PC-9 (cell line): ENCODE data around the gene TMEM255A. TPM values are rescaled to one million over a fixed set of nuclear protein-coding genes. Genes with fewer than 3 reads are reported as not detected.

Source experiments
- BruUV-seq: library from RNA; stranded (reverse); fragments of 400-500 nt; replicated peaks from 2 replicates; lab custom pipeline; 2021; lab: Mats Ljungman, UMichigan
- CTCF ChIA-PET: fragments of 300-600 bp; sonication (Branson Sonifier 250); formaldehyde crosslinking; loops from one replicate; lab custom pipeline; 2022; ENCODE audit warnings: antibody characterized with exemption; lab: Charles Lee
- POLR2A ChIA-PET: fragments of 300-600 bp; sonication (Branson Sonifier 250); formaldehyde crosslinking; loops from one replicate; lab custom pipeline; 2022; ENCODE audit warnings: antibody characterized with exemption; ENCODE audit not compliant: unreplicated experiment; lab: Charles Lee
- DNase-seq, 2 experiments: peaks; one replicate each; pipeline versions ENCODE4 v3.0.0 to v3.0.0-alpha.2; 2015 to 2022; ENCODE audit warnings: mixed read lengths in 1 of 2
- H2AFZ ChIP-seq: fragments of 200-600 bp; sonication (generic); 2 replicates; pipeline ENCODE4 v1.8.1; 2017; ENCODE audit warnings: antibody characterized with exemption
- H3F3A ChIP-seq: fragments of 200-600 bp; sonication (generic); 2 replicates; pipeline ENCODE4 v1.8.1; 2017; ENCODE audit warnings: antibody characterized with exemption, mild to moderate bottlenecking, low read depth; ENCODE audit not compliant: insufficient read depth
- H3K27ac ChIP-seq: fragments of 200-600 bp; sonication (generic); 2 replicates; pipeline ENCODE4 v1.6.1; 2016; ENCODE audit warnings: mixed run types
- H3K27me3 ChIP-seq: fragments of 200-600 bp; sonication (generic); 2 replicates; pipeline ENCODE4 v1.6.1; 2016; ENCODE audit warnings: low read depth, mixed run types; ENCODE audit not compliant: insufficient read depth
- H3K36me3 ChIP-seq: fragments of 200-600 bp; sonication (generic); 2 replicates; pipeline ENCODE4 v1.6.1; 2016; ENCODE audit warnings: low read depth, mixed run types
- H3K4me1 ChIP-seq: fragments of 200-600 bp; sonication (generic); replicated peaks from 2 replicates; pipeline ENCODE4 v1.6.1; 2016; ENCODE audit warnings: mixed run types; ENCODE audit not compliant: insufficient read depth
- H3K4me2 ChIP-seq: fragments of 200-600 bp; sonication (generic); 2 replicates; pipeline ENCODE4 v1.6.1; 2017; ENCODE audit warnings: mixed run types
- H3K4me3 ChIP-seq: fragments of 200-600 bp; sonication (generic); 2 replicates; pipeline ENCODE4 v1.6.1; 2016; ENCODE audit warnings: mixed run types
- H3K79me2 ChIP-seq: fragments of 200-600 bp; sonication (generic); 2 replicates; pipeline ENCODE4 v1.6.1; 2017; ENCODE audit warnings: low read depth, mixed run types
- H3K9me2 ChIP-seq: fragments of 200-600 bp; sonication (generic); 2 replicates; pipeline ENCODE4 v1.8.1; 2017; ENCODE audit warnings: mild to moderate bottlenecking; ENCODE audit not compliant: insufficient read depth
- H3K9me3 ChIP-seq: fragments of 200-600 bp; sonication (generic); 2 replicates; pipeline ENCODE4 v1.8.1; 2016; ENCODE audit warnings: low read depth; ENCODE audit not compliant: insufficient read depth
- H4K20me1 ChIP-seq: fragments of 200-600 bp; sonication (generic); 2 replicates; pipeline ENCODE4 v1.8.1; 2017; ENCODE audit not compliant: insufficient read depth
- CTCF ChIP-seq: fragments of 200-600 bp; sonication (generic); conservative IDR thresholded peaks from 2 replicates; pipeline ENCODE4 v1.6.1; 2017; ENCODE audit warnings: mixed run types, antibody characterized with exemption, mild to moderate bottlenecking, moderate library complexity
- EZH2 ChIP-seq: fragments of 200-600 bp; sonication (generic); IDR thresholded peaks from 2 replicates; pipeline ENCODE4 v1.8.0; 2017; ENCODE audit warnings: antibody characterized with exemption, low read depth
- intact Hi-C: fragments of 100-400 bp; cut with micrococcal nuclease; formaldehyde crosslinking; loops from one replicate; pipeline ENCODE4 v1.10.0; 2022; ENCODE audit not compliant: unreplicated experiment
- total RNA-seq: library from RNA; stranded (reverse); gene quantifications from 2 replicates; pipeline ENCODE4 v1.2.3, GENCODE V29; 2021

The TMEM255A gene
- total RNA-seq, 1 experiment from 2014 or later = 16.7 TPM

- Histone ChIP-seq H3K27ac (no peak overlapping the region), H3K27me3 (no peaks in the 10 kb centered on the region), H3K9me3 (no peaks in the 10 kb centered on the region), H4K20me1 (no peaks in the 10 kb centered on the region), H3K79me2 (no peaks in the 10 kb centered on the region), H3F3A (no peaks in the 10 kb centered on the region), H3K4me2 (no peak overlapping the region), H2AFZ (no peak overlapping the region), H3K4me3 (no peak overlapping the region), H3K4me1 (peaks cover 9% of the 10 kb centered on the region), H3K36me3 (no peaks in the 10 kb centered on the region), H3K9me2 (no peaks in the 10 kb centered on the region)
- ChIA-PET CTCF (no interaction called here), POLR2A (no interaction called here)
- intact Hi-C loops = no loop called here
- no peak for DNase-seq
- TF ChIP-seq EZH2 = no peak
- no peak for TF ChIP-seq CTCF
- no TSS peak for BruUV-seq
Measured at GRCh38 chrX:120301960-120302359, 9.3 kb downstream of the TMEM255A start.

GRCh38 chrX:120301497-120301896 lies 9.8 kb downstream of the TMEM255A start:
- Histone ChIP-seq H3K27ac (no peak overlapping the region), H3K27me3 (no peaks in the 10 kb centered on the region), H4K20me1 (no peaks in the 10 kb centered on the region), H3K9me3 (no peaks in the 10 kb centered on the region), H3F3A (no peaks in the 10 kb centered on the region), H3K36me3 (no peaks in the 10 kb centered on the region), H2AFZ (no peak overlapping the region), H3K9me2 (no peaks in the 10 kb centered on the region), H3K79me2 (no peaks in the 10 kb centered on the region), H3K4me3 (no peak overlapping the region), H3K4me2 (no peak overlapping the region), H3K4me1 (peaks cover 9% of the 10 kb centered on the region)
- TF ChIP-seq EZH2 = no peak
- POLR2A ChIA-PET = no interaction called here
- DNase-seq = no peak
- no TSS peak for BruUV-seq
- CTCF ChIA-PET = no interaction called here
- intact Hi-C loops = no loop called here

- no TSS peak for BruUV-seq
- intact Hi-C loops = no loop called here
- no peak overlapping the region for H2AFZ ChIP-seq
- H3K4me2 ChIP-seq = no peak overlapping the region
- H3F3A ChIP-seq = no peaks in the 10 kb centered on the region
- no peaks in the 10 kb centered on the region for H3K36me3 ChIP-seq
- H3K27ac ChIP-seq = no peak overlapping the region
- no peaks in the 10 kb centered on the region for H3K9me3 ChIP-seq
- TF ChIP-seq EZH2 (no peak), CTCF (no peak; the same call in 1 of the 2 replicates)
- no peaks in the 10 kb centered on the region for H4K20me1 ChIP-seq
- CTCF ChIA-PET = no interaction called here
- H3K79me2 ChIP-seq = no peaks in the 10 kb centered on the region
- H3K9me2 ChIP-seq = no peaks in the 10 kb centered on the region
- no peaks in the 10 kb centered on the region for H3K27me3 ChIP-seq
- DNase-seq = no peak
- POLR2A ChIA-PET = no interaction called here
- peaks cover 10% of the 10 kb centered on the region for H3K4me1 ChIP-seq
- no peak overlapping the region for H3K4me3 ChIP-seq
Measured at GRCh38 chrX:120299928-120300327, 11.3 kb downstream of the TMEM255A start.

- Histone ChIP-seq H3K4me1 (peaks cover 17% of the 10 kb centered on the region), H3K9me3 (no peaks in the 10 kb centered on the region), H3K4me2 (no peak overlapping the region), H3K4me3 (no peak overlapping the region), H3F3A (no peaks in the 10 kb centered on the region), H2AFZ (0 out of 2 replicates have a peak overlapping the region, but pooled peaks have one; percentile 52), H3K36me3 (no peaks in the 10 kb centered on the region), H4K20me1 (no peaks in the 10 kb centered on the region), H3K27me3 (no peaks in the 10 kb centered on the region), H3K9me2 (no peaks in the 10 kb centered on the region), H3K79me2 (no peaks in the 10 kb centered on the region), H3K27ac (no peak overlapping the region)
- ChIA-PET POLR2A (no interaction called here), CTCF (no interaction called here)
- TF ChIP-seq EZH2 (no peak), CTCF (no peak)
- BruUV-seq = no TSS peak
- intact Hi-C loops = no loop called here
- no peak for DNase-seq
Measured at GRCh38 chrX:120297923-120298322, 13.3 kb downstream of the TMEM255A start.
